NOMO-1 treated with DMSO at 0.1 percent for 48 hours (cell line): ENCODE measurements around the gene DUSP10.

Source experiments
- DNase-seq: peaks from one replicate; lab custom pipeline; 2025; ENCODE audit not compliant: unreplicated experiment; lab: John Stamatoyannopoulos, UW

Gene DUSP10

DNA sequence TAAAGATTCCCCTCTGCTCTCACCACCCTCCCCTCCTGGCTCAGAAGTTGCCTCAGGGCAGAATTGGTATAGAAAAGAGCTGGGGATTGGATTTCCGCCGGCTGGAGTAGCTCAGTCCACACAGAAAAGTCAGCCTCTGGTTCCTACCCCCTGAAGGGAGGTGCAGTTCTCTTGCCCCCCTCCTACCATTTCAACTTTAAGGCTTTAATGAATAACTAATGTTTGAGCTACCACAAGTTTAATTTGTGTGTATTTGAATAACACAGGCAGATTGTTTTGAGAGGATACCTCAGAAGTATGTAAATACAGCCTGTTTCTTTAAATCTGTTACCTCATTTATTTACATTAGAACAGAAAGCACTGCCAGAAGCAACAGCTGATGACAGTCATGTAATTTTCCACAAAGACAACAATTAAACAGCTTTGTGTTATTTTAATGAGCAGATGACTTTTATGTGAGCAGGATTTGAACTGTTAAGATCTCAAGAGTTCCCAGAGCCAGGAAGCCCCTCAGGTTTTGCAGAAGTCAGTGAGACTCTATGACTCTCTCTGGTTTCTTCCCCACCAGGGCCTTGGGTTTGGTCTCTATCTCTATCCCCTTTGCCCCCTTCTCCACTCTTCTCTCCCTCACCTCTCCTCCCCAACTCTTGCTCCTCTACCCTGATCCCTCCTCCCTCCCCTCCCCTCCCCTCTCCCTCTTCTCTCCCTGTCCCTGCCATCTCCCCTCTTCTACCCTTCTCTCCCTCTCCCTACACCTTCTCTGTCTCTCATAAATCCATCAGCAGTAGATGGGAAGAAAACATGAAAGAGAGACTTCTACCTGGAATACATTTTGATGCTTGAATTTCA is 26.3 kb downstream of the DUSP10 start:
- peak; percentile 15 for DNase-seq

DNA sequence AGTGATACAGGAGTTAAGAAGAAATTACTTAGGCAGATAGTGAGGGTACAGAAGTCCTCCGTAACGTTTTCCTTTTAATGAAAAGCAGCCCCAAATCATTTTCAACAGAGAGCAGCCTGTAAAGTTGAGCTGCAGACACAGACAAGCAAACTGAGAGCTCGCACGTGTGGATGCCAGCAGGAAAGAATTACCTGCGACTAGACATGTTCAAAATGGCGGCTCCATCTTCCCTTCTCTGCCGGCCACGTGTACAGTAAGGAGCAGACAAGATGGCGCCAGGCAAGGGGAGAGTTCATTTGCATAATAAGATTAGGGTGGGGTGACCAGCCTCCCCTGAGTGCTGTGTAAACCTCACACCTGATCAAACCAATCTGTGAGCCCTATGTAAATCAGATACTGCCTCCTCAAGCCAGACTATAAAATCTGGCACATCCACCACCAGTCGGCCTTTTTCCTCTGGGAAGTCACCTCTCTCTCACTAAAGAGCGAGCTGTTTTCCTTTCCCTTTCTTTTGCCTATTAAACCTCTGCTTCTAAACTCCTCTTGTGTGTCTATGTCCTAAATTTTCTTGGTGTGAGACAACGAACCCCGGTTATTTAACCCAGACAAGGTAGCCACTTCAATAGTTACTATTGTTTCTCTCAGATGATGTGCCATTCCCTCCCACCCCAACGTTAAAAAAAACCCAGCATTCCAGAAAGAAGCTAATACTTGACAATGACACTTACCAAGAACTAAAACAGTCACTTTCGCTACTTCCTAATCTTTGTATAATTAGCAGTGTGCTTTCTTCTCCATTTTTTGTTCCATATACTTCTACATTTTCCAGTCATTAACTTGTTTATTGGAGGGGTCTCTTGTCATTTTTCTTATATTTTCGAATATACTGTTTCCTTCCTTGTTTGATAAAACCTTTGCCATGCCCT is 27.4 kb downstream of the DUSP10 start:
- peak; percentile 2 for DNase-seq

DNA sequence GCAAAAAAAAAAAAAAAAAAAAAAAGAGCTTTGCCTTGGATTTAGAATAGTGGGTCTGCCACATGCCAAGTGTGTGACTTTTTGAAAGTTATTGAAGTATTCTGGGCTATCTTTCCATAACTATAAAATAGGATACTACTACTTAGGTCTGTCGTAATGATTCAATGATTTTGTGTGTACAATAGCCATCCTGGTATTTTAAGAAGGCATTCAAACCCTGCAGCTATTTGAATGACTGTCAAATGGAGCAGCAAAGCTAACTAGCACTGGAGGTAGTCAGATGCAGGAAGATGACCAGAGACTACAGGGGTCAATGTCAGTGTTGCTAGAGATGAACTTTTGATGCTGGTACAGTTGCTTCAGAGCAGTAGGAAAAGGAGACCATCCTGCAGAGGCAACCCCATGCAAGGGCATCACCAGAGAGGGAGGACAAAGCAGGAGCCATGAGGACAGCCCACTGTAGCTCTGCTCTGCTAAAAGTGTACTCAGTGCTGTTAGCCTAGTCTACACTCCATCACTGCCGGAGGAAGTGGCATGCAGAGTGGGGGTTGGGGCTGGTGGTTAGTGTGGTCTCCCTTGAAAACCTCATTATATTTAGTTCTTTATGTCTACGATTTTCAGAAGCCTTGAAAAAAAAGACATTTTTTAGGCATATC is 29.0 kb downstream of the DUSP10 start:
- peak; percentile 75 for DNase-seq

GRCh38 chr1:221712198-221712684 is 29.6 kb downstream of the DUSP10 start:
- DNase-seq, result peak; percentile 79

DNA sequence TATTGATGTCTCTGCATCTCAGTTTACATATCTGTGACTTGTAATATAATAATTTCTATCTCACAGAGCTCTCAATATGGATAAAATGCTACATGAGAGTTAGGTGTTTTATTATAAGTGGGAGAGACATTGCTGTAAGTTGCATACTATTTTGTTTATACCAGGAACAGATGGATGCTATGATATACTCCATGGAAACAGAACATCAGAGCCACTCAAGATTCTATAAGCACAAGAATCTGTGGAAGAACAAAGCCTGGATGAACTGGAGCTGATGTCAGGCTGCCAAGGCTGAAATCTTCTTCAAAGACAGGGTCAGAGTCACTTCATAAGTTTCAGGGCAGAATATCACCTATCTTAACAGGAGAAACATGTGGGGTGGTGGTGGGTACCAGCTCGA is 30.2 kb downstream of the DUSP10 start:
- no peak for DNase-seq

GRCh38 chr1:221711063-221711577 is 30.8 kb downstream of the DUSP10 start:
- DNase-seq, result no peak

DNA sequence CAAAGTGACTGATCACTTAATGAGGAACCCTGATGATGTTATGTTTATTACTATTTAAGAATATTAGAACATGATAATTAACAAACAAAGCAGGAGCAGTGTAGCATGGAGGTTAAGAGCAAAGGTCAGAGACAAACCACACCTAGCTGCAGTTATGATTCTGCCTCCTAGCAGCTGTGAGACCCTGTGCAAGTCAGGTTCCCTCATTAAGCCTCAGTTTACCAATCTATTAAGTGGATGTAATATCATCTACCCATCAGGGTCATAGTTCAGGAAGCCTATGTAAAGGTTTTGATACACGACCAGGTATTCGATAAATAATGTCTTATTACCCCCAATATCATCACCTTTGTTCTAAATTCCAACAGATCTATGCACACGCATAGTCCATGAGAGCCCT is 32.0 kb downstream of the DUSP10 start:
- DNase-seq, result no peak

DNA sequence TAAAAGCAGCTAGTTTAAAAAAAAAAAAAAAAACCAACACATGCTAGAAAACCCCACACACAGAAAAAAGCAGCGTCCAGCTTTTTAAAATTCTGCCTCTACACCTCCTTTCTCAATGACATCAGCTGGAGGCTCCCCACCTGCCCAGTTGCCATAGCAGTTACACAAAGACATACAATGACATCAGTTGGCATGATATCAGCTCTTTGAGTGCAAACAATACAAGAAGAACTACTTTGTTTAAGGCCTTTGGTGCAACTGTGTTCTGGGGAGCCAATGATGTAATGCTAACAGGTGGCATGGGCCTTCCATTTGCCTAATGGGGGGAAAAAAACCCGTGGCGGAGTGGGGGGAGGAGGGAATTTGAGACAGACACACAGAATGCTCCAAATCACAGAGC is 32.9 kb downstream of the DUSP10 start:
- DNase-seq, result peak; percentile 24

DNA sequence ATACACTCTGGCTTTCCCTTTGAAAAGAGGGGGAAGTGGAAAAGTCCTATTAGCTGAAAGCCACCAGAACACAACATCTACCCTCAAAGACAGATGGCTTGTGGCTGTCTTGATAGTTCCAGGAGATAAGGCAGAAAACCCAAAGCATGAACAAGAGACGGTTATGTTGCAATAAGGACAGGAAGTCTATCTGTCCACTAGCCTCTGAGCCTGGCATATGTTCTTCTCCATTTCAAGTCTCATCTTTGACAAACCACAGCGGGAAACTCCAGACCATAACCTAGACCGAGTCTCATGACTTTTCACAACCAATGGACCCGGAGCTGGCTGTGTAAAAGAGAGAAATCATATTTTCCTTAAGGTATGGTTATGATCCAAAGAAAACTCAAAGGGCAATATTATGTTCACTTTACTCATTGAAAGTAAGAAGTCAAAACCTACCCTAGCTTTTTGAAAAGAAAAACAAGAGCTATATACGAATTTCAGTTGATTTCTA is 33.8 kb downstream of the DUSP10 start:
- DNase-seq, result peak; percentile 100

DNA sequence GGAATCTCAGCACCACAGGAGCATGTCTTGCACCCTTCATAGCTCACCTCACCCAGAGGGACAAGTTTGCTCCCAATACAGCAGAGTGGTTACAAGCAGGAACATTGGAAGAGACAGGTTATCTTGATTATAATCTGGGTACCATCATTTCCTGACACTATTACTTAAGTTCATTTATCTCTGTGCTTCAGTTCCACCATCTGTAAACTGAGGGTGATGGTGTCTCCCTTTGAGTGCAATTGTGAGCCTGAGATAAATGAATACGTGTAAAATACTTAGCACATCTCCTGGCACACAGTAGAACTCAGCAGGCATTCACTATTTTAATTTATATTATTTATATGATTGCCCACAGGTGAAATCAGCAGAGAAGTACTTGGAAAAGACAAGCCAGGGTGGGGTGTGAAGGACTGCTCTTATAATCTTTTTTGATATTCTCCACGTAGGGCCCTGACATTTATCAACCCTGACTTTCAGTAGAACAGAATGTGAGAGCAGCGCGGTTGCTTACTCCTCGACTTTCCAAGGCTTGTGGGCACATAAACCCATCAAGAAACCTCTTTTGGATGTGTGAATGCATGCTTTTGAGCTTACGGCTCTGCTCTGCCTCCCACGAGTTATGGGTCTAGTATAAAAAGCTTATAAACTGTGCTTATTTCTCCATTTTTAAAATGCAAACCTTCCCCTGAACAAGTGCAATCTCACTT is 34.9 kb downstream of the DUSP10 start:
- DNase-seq, result no peak

- no peak for DNase-seq
These were observed 35.7 kb downstream of the DUSP10 start for GRCh38 chr1:221706191-221706590.

- peak; percentile 71 for DNase-seq
These were observed 37.6 kb downstream of the DUSP10 start for GRCh38 chr1:221704306-221704705.

- no peak for DNase-seq
These were observed 40.2 kb downstream of the DUSP10 start for GRCh38 chr1:221701570-221702186.

DNA sequence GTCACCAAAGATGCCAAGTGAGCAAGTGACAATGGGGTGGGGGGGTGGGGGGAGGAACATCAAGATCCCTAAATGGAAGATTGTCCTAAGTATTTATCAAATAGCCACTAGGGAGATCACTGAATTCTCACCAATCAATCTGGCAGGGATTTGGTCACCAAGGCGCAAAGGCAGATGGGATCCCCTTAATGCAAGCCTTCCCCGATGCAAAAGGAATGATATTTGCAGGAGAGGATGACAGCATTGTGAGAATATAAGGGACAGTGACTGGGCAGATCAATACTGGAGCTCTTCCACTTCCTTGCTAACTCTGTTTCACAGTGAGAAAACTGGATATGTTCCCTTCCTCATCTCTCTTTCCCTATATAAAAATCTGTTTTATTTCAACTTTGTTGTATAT is 40.9 kb downstream of the DUSP10 start:
- DNase-seq, result no peak

- no peak for DNase-seq
These were observed 41.4 kb downstream of the DUSP10 start for GRCh38 chr1:221700536-221700935.

DNA sequence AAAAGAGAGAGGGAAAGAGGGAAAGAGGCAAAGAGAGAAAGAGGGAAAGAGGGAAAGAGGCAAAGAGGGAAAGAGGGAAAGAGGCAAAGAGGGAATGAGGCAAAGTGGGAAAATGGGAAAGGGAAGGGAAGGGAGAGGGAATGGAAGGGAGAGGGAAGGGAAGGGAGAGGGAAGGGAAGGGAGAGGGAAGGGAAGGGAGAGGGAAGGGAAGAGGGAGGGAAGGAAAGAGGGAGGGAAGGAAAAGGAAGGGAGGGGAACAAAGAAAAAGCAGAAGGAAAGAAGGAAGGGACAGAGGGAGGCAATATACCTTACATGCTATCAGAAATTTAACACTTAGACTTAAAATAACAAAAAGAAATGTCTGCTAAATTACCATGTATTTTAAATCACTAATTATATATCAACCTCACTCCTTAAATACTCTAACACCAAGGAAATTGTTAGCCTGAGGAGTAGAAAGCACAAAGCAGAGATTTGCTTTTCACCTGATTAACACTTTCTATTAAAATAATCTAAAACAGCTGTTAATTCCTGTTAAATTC is 41.8 kb downstream of the DUSP10 start:
- no peak for DNase-seq

DNA sequence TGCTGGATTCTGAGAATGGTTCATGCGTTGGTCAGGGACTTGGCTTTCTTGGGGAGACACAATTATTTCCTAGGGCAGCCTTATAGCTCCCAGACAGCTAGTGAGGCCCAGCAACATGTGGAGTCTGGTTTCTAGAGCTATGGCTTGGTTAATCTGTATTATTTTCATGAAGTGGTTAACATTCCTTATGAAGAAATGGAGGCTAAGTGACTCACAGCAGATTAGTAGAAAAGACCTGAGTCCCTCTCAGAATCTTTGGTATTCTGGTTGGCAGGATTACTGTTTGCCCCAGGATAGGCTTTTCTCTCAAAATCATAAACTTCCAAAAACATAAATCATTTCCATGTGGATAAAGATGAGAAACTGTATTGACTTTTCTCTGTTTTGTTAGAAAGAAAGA is 42.3 kb downstream of the DUSP10 start:
- no peak for DNase-seq

DNA sequence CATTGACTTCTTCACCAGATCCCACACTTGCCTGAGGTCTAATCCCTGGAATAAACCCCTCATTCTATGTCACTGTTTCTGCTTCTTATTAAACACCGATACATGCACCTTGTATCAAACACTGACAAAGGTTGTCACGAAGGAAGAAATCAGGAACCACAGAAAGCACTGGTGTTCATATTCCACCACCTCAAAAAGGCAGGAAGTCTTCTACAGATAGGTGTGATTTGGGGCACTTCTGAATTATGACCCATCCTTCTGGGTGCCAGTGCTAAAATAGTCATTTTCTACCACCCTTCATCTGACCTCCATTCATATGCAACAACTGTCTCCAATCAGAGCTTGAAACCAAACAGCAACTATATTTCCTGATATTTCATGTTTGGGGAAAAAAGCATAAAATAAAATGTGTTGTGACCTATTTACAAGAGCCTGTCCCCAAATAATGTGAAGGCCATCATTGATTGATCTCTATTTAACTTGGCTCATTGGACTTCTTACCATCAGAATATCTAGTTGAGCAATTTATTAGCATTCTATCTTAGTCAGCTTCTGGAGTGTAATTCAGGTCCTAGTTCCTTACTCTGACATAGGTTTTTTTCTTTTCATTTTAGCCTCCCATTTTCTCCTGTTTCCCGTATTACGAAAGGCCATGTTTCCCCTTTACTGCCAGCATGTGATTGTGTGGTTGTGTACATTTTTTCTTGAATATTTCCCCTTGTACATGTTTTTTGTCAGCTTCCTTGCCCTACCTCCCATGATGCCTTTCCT is 43.1 kb downstream of the DUSP10 start:
- DNase-seq, result peak; percentile 83

GRCh38 chr1:221697923-221698425 is 43.9 kb downstream of the DUSP10 start:
- peak; percentile 49 for DNase-seq
